HepG2 (cell line): ENCODE data around the gene PHF2. TPM values are rescaled to one million over a fixed set of nuclear protein-coding genes. Genes with fewer than 3 reads are reported as not detected.

Source experiments
- ATAC-seq: fragments of 200-7000 bp; cut with Tn5 transposase; 3 replicates; pipeline ENCODE4 v1.9.1; 2020; ENCODE audit warnings: mild to moderate bottlenecking, moderate library complexity
- BruUV-seq: library from RNA; stranded (reverse); fragments of 400-500 nt; replicated peaks from 2 replicates; lab custom pipeline; 2021; lab: Mats Ljungman, UMichigan
- CTCF ChIA-PET: fragments of 300-600 bp; formaldehyde crosslinking; extraction: SDS; loops from one replicate; lab custom pipeline; 2021; ENCODE audit warnings: low total read pairs, inconsistent platforms, low intra/inter-chr PET ratio; lab: Yijun Ruan, JAX
- POLR2A ChIA-PET: fragments of 350-600 bp; sonication (Branson Sonifier 250); formaldehyde crosslinking; loops from one replicate; lab custom pipeline; 2020; ENCODE audit warnings: antibody characterized with exemption, inconsistent platforms; lab: Yijun Ruan, JAX
- DNase-seq: peaks from one replicate; pipeline ENCODE4 v3.0.0-alpha.2; 2015; ENCODE audit warnings: low spot score
- FAIRE-seq: peaks from 3 replicates; lab custom pipeline; 2011; peaks lifted over from hg19 to GRCh38; lab: Jason Lieb, UNC
- H2AFZ ChIP-seq: one replicate; pipeline ENCODE4 v1.6.1; 2011; ENCODE audit warnings: low read length, inconsistent platforms
- H3K27ac ChIP-seq: fragments of 300-600 bp; 3 replicates; pipeline ENCODE4 v1.8.0; 2011; ENCODE audit warnings: mixed run types, mild to moderate bottlenecking, mixed read lengths, low read length, inconsistent platforms; ENCODE audit not compliant: insufficient read depth; ENCODE audit errors: extremely low read length
- H3K27me3 ChIP-seq, 2 experiments: fragments of 200-600 bp in 1 of 2; 2 replicates in 1 of 2; 3 replicates in 1 of 2; pipeline versions ENCODE4 v1.6.0 to v1.8.0; 2011; ENCODE audit warnings: low read length in 2 of 2, mild to moderate bottlenecking in 2 of 2, moderate library complexity in 2 of 2, inconsistent platforms in 1 of 2; ENCODE audit not compliant: insufficient read depth in 2 of 2, control insufficient read depth in 1 of 2
- H3K36me3 ChIP-seq, 2 experiments: fragments of 200-600 bp in 1 of 2; replicated peaks in 1 of 2; 2 replicates in 1 of 2; 3 replicates in 1 of 2; pipeline versions ENCODE4 v1.5.1 to v1.8.0; 2011; ENCODE audit warnings: low read length in 2 of 2, inconsistent platforms in 1 of 2; ENCODE audit not compliant: insufficient read depth in 2 of 2, control insufficient read depth in 1 of 2
- H3K4me1 ChIP-seq: 2 replicates; pipeline ENCODE4 v1.5.1; 2012; ENCODE audit warnings: low read length, inconsistent platforms; ENCODE audit not compliant: insufficient read depth
- H3K4me2 ChIP-seq: 2 replicates; pipeline ENCODE4 v1.6.0; 2011; ENCODE audit warnings: low read depth, low read length, inconsistent platforms
- H3K4me3 ChIP-seq, 3 experiments: fragments of 200-600 bp in 1 of 3; sonication (generic), shearing (Covaris generic) in 1 of 3; replicated peaks in 1 of 3; 2 replicates each; pipeline ENCODE4 v1.5.1; 2011 to 2016; ENCODE audit warnings: low read length in 3 of 3, inconsistent platforms in 2 of 3, low read depth in 2 of 3, mild to moderate bottlenecking in 2 of 3, control low read depth in 1 of 3, mixed read lengths in 1 of 3; ENCODE audit not compliant: insufficient read depth in 1 of 3
- H3K79me2 ChIP-seq: one replicate; pipeline ENCODE4 v1.6.1; 2011; ENCODE audit warnings: low read length, inconsistent platforms; ENCODE audit not compliant: insufficient read depth
- H3K9ac ChIP-seq: 2 replicates; pipeline ENCODE4 v1.6.0; 2011; ENCODE audit warnings: mild to moderate bottlenecking, low read depth, low read length, inconsistent platforms; ENCODE audit not compliant: insufficient read depth
- H3K9me3 ChIP-seq: 2 replicates; pipeline ENCODE4 v1.5.1; 2012; ENCODE audit warnings: mild to moderate bottlenecking, low read length
- H4K20me1 ChIP-seq: 2 replicates; pipeline ENCODE4 v1.6.0; 2011; ENCODE audit warnings: inconsistent platforms, mild to moderate bottlenecking, low read length, moderate library complexity; ENCODE audit not compliant: insufficient read depth
- ADNP ChIP-seq: sonication (generic); formaldehyde crosslinking; IDR thresholded peaks from 2 replicates; pipeline ENCODE4 v1.4.0; 2020; ENCODE audit warnings: missing genetic modification reagents
- CCDC6 ChIP-seq: sonication (generic); formaldehyde crosslinking; IDR thresholded peaks from 2 replicates; pipeline ENCODE4 v1.8.1; 2022; ENCODE audit warnings: mild to moderate bottlenecking, missing genetic modification reagents, moderate library complexity
- ETV5 ChIP-seq: IDR thresholded peaks from 2 replicates; pipeline ENCODE4 v1.6.1; 2018; ENCODE audit warnings: missing biosample characterization, missing genetic modification reagents, inconsistent platforms, borderline replicate concordance
- HES4 ChIP-seq: sonication (generic); formaldehyde crosslinking; IDR thresholded peaks from 2 replicates; pipeline ENCODE4 v1.9.0; 2021; ENCODE audit warnings: mild to moderate bottlenecking, missing genetic modification reagents, borderline replicate concordance
- HNRNPH1 ChIP-seq: fragments of 200-400 bp; formaldehyde crosslinking; optimal IDR thresholded peaks from 2 replicates; pipeline ENCODE3; 2017; ENCODE audit warnings: mild to moderate bottlenecking, low read depth, low read length
- PPARG ChIP-seq: conservative IDR thresholded peaks from 2 replicates; pipeline ENCODE4 v1.6.1; 2016; ENCODE audit warnings: missing biosample characterization, missing genetic modification reagents
- ZNF709 ChIP-seq: sonication (generic); formaldehyde crosslinking; IDR thresholded peaks from 2 replicates; pipeline ENCODE4 v1.5.0; 2020; ENCODE audit warnings: mild to moderate bottlenecking, missing genetic modification reagents
- WGBS: methylation state at CpG from one replicate; pipeline ENCODE4 v1.1.6; 2017; ENCODE audit warnings: low lambda C conversion rate; 5-methylcytosine and 5-hydroxymethylcytosine counted together
- in situ Hi-C: cut with HindIII; loops from 2 replicates; pipeline ENCODE4 v1.10.0; 2017; ENCODE audit warnings: low pct_unique_long_range_greater_than_20kb; ENCODE audit not compliant: extremely low pct_ligation_motif_present
- intact Hi-C: fragments of 100-400 bp; cut with micrococcal nuclease; formaldehyde crosslinking; loops from one replicate; pipeline ENCODE4 v1.10.0; 2022; ENCODE audit not compliant: unreplicated experiment
- polyA plus RNA-seq, 8 experiments: library from polyadenylated mRNA; depleted of rRNA in 3 of 8; stranded (reverse) in 7 of 8; unstranded in 1 of 8; fragments of >200 nt; fragmentation: Illumina TruSeq in 4 of 8; extraction: Trizol in 4 of 8; gene quantifications; 2 replicates each; pipeline versions ENCODE4 v1.2.1 to v1.2.3, GENCODE V29; 2011 to 2016; ENCODE audit warnings: low read depth in 4 of 8, missing spikeins in 1 of 8, mixed read lengths in 1 of 8; ENCODE audit not compliant: insufficient read depth in 1 of 8
- total RNA-seq, 5 experiments: library from RNA; depleted of rRNA; stranded (reverse); fragments of >200 nt; fragmentation: Illumina TruSeq; extraction: Trizol; gene quantifications; 2 replicates each; pipeline ENCODE4 v1.2.3, GENCODE V29; 2016; ENCODE audit warnings: low read depth in 1 of 5
- TF ChIP-seq, protein P1 (sequence below): sonication (generic); formaldehyde crosslinking; IDR thresholded peaks from 2 replicates; pipeline ENCODE4 v1.4.0; 2020; ENCODE audit warnings: missing genetic modification reagents, borderline replicate concordance
- TF ChIP-seq, protein P2 (sequence below): sonication (generic); formaldehyde crosslinking; IDR thresholded peaks from 2 replicates; pipeline ENCODE4 v1.5.1; 2020; ENCODE audit warnings: mild to moderate bottlenecking, missing genetic modification reagents, borderline replicate concordance
- TF ChIP-seq, protein P3 (sequence below): sonication (generic); formaldehyde crosslinking; conservative IDR thresholded peaks from 2 replicates; pipeline ENCODE4 v1.8.0; 2022; ENCODE audit warnings: mild to moderate bottlenecking, moderate library complexity, missing genetic modification reagents
- TF ChIP-seq, protein P4 (sequence below): sonication (generic); formaldehyde crosslinking; IDR thresholded peaks from 2 replicates; pipeline ENCODE4 v1.4.0; 2020; ENCODE audit warnings: missing genetic modification reagents

The PHF2 gene
- total and polyA plus RNA-seq, 2 of the 13 experiments (the other 11 are each of a cell fraction or from before 2014, with no cell fraction given) = 6.6 to 9.1 TPM

DNA sequence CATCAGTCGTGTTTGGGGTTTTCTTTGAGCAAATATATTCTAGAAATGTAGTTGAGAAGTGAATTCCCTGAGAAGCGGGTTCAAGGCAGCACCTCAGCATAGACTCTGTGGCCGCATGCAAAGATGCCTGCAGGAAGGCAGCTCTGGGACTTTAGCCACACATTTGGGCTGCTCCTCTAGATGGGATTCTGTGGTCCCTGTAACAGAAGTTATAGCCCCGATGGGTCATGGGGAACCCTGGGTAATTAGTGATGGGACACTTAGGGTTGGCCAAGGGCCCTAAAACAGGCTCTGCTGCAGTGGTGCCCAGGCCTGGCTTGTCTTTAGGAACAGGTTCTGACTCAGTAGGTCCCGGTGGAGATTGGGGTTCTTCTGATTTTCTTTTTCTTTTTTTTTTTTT, 36.8 kb downstream of the PHF2 start:
- WGBS = 91% methylated on average over 5 of the region's 5 CpGs
- H3K4me1 ChIP-seq = no peaks in the 10 kb centered on the region
- FAIRE-seq = no peak
- H3K9ac ChIP-seq = no peak overlapping the region
- peaks cover 10% of the 10 kb centered on the region; the same call in 1 of the 2 replicates for H3K9me3 ChIP-seq
- peaks cover 13% of the 10 kb centered on the region for H3K79me2 ChIP-seq
- H3K27ac ChIP-seq = no peak overlapping the region
- ChIA-PET CTCF (no interaction called here), POLR2A (no interaction called here)
- in situ Hi-C loops = no loop called here
- no peak overlapping the region for H2AFZ ChIP-seq
- H3K36me3 ChIP-seq = no peaks in the 10 kb centered on the region
- no TSS peak for BruUV-seq
- no peak for DNase-seq
- intact Hi-C loops = no loop called here
- H3K4me2 ChIP-seq = no peak overlapping the region
- H3K27me3 ChIP-seq = no peaks in the 10 kb centered on the region
- H4K20me1 ChIP-seq = no peaks in the 10 kb centered on the region
- no peak overlapping the region for H3K4me3 ChIP-seq
- no peak for ATAC-seq
- TF ChIP-seq HES4 (CRISPR knock-in tag) (no peak), ADNP (CRISPR knock-in tag) (no peak), ETV5 (CRISPR knock-in tag) (no peak), HNRNPH1 (no peak), CCDC6 (CRISPR knock-in tag) (no peak), ZNF709 (CRISPR knock-in tag) (no peak), PPARG (no peak)
- TF ChIP-seq, protein P1, sequence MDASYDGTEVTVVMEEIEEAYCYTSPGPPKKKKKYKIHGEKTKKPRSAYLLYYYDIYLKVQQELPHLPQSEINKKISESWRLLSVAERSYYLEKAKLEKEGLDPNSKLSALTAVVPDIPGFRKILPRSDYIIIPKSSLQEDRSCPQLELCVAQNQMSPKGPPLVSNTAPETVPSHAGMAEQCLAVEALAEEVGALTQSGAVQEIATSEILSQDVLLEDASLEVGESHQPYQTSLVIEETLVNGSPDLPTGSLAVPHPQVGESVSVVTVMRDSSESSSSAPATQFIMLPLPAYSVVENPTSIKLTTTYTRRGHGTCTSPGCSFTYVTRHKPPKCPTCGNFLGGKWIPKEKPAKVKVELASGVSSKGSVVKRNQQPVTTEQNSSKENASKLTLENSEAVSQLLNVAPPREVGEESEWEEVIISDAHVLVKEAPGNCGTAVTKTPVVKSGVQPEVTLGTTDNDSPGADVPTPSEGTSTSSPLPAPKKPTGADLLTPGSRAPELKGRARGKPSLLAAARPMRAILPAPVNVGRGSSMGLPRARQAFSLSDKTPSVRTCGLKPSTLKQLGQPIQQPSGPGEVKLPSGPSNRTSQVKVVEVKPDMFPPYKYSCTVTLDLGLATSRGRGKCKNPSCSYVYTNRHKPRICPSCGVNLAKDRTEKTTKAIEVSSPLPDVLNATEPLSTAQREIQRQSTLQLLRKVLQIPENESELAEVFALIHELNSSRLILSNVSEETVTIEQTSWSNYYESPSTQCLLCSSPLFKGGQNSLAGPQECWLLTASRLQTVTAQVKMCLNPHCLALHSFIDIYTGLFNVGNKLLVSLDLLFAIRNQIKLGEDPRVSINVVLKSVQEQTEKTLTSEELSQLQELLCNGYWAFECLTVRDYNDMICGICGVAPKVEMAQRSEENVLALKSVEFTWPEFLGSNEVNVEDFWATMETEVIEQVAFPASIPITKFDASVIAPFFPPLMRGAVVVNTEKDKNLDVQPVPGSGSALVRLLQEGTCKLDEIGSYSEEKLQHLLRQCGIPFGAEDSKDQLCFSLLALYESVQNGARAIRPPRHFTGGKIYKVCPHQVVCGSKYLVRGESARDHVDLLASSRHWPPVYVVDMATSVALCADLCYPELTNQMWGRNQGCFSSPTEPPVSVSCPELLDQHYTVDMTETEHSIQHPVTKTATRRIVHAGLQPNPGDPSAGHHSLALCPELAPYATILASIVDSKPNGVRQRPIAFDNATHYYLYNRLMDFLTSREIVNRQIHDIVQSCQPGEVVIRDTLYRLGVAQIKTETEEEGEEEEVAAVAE = no peak
- TF ChIP-seq, protein P2, sequence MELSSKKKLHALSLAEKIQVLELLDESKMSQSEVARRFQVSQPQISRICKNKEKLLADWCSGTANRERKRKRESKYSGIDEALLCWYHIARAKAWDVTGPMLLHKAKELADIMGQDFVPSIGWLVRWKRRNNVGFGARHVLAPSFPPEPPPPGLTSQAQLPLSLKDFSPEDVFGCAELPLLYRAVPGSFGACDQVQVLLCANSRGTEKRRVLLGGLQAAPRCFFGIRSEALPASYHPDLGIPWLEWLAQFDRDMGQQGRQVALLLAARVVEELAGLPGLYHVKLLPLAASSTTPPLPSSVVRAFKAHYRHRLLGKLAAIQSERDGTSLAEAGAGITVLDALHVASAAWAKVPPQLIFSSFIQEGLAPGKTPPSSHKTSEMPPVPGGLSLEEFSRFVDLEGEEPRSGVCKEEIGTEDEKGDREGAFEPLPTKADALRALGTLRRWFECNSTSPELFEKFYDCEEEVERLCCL (CRISPR knock-in tag) = no peak
- TF ChIP-seq, protein P3, sequence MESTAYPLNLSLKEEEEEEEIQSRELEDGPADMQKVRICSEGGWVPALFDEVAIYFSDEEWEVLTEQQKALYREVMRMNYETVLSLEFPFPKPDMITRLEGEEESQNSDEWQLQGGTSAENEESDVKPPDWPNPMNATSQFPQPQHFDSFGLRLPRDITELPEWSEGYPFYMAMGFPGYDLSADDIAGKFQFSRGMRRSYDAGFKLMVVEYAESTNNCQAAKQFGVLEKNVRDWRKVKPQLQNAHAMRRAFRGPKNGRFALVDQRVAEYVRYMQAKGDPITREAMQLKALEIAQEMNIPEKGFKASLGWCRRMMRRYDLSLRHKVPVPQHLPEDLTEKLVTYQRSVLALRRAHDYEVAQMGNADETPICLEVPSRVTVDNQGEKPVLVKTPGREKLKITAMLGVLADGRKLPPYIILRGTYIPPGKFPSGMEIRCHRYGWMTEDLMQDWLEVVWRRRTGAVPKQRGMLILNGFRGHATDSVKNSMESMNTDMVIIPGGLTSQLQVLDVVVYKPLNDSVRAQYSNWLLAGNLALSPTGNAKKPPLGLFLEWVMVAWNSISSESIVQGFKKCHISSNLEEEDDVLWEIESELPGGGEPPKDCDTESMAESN (CRISPR knock-in tag) = no peak
- TF ChIP-seq, protein P4, sequence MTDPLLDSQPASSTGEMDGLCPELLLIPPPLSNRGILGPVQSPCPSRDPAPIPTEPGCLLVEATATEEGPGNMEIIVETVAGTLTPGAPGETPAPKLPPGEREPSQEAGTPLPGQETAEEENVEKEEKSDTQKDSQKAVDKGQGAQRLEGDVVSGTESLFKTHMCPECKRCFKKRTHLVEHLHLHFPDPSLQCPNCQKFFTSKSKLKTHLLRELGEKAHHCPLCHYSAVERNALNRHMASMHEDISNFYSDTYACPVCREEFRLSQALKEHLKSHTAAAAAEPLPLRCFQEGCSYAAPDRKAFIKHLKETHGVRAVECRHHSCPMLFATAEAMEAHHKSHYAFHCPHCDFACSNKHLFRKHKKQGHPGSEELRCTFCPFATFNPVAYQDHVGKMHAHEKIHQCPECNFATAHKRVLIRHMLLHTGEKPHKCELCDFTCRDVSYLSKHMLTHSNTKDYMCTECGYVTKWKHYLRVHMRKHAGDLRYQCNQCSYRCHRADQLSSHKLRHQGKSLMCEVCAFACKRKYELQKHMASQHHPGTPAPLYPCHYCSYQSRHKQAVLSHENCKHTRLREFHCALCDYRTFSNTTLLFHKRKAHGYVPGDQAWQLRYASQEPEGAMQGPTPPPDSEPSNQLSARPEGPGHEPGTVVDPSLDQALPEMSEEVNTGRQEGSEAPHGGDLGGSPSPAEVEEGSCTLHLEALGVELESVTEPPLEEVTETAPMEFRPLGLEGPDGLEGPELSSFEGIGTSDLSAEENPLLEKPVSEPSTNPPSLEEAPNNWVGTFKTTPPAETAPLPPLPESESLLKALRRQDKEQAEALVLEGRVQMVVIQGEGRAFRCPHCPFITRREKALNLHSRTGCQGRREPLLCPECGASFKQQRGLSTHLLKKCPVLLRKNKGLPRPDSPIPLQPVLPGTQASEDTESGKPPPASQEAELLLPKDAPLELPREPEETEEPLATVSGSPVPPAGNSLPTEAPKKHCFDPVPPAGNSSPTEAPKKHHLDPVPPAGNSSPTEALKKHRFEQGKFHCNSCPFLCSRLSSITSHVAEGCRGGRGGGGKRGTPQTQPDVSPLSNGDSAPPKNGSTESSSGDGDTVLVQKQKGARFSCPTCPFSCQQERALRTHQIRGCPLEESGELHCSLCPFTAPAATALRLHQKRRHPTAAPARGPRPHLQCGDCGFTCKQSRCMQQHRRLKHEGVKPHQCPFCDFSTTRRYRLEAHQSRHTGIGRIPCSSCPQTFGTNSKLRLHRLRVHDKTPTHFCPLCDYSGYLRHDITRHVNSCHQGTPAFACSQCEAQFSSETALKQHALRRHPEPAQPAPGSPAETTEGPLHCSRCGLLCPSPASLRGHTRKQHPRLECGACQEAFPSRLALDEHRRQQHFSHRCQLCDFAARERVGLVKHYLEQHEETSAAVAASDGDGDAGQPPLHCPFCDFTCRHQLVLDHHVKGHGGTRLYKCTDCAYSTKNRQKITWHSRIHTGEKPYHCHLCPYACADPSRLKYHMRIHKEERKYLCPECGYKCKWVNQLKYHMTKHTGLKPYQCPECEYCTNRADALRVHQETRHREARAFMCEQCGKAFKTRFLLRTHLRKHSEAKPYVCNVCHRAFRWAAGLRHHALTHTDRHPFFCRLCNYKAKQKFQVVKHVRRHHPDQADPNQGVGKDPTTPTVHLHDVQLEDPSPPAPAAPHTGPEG (CRISPR knock-in tag) = no peak
